Measurements from ENCODE around the gene NEURL2.
"Not testable (repeated sequence)": the region's sequence is repeated elsewhere in the genome, so short reads cannot be mapped to it uniquely, and the experiment has no call there.

Gene NEURL2

GRCh38 chr20:45919542-45920399 is 28.8 kb upstream of the NEURL2 start:
- no peak for DNase-seq

- no peak for DNase-seq
Observed at GRCh38 chr20:45918779-45919537, 27.9 kb upstream of the NEURL2 start.

GRCh38 chr20:45918182-45918737 is 27.3 kb upstream of the NEURL2 start:
- DNase-seq = no peak

GRCh38 chr20:45917790-45918141 is 26.8 kb upstream of the NEURL2 start:
- DNase-seq = no peak

GRCh38 chr20:45913116-45913515 is 22.1 kb upstream of the NEURL2 start:
- DNase-seq = no peak

GRCh38 chr20:45912344-45912682 is 21.3 kb upstream of the NEURL2 start:
- no peak for DNase-seq

GRCh38 chr20:45911486-45912343 is 20.7 kb upstream of the NEURL2 start, which contains the start of gene PLTP:
Gene PLTP (minus strand): TSS chr20:45912155. CDS start chr20:45911452, 703 bp downstream.
- peak; percentile 64 for DNase-seq

- peak; percentile 100 for DNase-seq
Observed at GRCh38 chr20:45910670-45911485, 19.9 kb upstream of the NEURL2 start.

- DNase-seq = no peak
Observed at GRCh38 chr20:45909817-45910669, 19.0 kb upstream of the NEURL2 start.

- no peak for DNase-seq
Observed at GRCh38 chr20:45909336-45909808, 18.4 kb upstream of the NEURL2 start.

- no peak for DNase-seq
Observed at GRCh38 chr20:45908084-45908483, 17.1 kb upstream of the NEURL2 start.

- DNase-seq = no peak
Observed at GRCh38 chr20:45907219-45907948, 16.4 kb upstream of the NEURL2 start.

GRCh38 chr20:45905505-45906079 is 14.6 kb upstream of the NEURL2 start:
- DNase-seq = no peak

- DNase-seq = no peak
Observed at GRCh38 chr20:45904583-45905504, 13.8 kb upstream of the NEURL2 start.

GRCh38 chr20:45902199-45902701 is 11.2 kb upstream of the NEURL2 start:
- DNase-seq = no peak

- DNase-seq = not testable (repeated sequence)
Observed at GRCh38 chr20:45901332-45901731, 10.3 kb upstream of the NEURL2 start.

GRCh38 chr20:45899046-45899835 is 8.2 kb upstream of the NEURL2 start:
- DNase-seq = no peak

- no peak for DNase-seq
Observed at GRCh38 chr20:45898285-45898684, 7.3 kb upstream of the NEURL2 start.

Measured in OCI-M1 (cell line).